ENCODE measurements around the gene GAL.

The GAL gene

DNA sequence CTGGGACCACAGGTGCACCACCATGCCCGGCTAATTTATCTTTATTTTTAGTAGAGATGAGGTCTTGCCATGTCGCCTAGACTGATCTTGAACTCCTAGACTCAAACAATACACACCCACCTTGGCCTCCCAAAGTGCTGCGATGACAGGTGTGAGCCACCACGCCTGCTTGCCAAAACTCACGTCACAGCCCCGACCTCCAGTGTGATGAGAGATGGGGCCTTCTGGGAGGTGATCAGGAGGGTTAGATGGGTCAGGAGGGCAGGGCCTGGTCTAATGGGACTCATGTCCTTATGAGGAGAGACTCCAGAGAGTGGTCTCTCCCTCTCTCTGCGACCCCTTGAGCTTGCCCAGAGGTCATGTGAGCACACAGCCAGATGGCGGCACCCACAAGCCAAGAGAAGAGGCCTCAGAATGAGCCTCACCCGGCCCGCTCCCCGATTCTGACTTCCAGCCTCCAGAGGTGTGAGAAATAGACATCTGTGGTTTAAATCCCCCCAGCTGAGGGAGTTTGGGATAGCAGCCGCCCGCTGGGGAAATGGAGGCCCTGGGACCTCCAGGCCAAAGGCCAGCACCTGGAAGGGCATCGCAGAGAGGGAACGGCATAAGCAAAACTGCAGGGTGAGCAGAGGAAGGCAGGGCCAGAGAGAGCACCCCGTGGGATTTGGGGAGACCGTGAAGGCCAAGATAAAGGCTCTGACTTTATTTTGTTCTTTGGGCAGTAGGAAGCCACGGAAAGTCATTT lies 24.1 kb upstream of the GAL start:
- H3K4me3 ChIP-seq (ENCODE audit: low read depth, low read length): no peak overlapping the region
- no peak overlapping the region for H3K9ac ChIP-seq (ENCODE audit: low read depth, low read length)
- no peaks in the 10 kb centered on the region for H3K27me3 ChIP-seq (ENCODE audit: control insufficient read depth, insufficient read depth, low read length)
- H3K4me1 ChIP-seq (ENCODE audit: control insufficient read depth, insufficient read depth, low read length): no peaks in the 10 kb centered on the region
- no peaks in the 10 kb centered on the region for H3K36me3 ChIP-seq (ENCODE audit: control insufficient read depth, insufficient read depth, low read length)
- H3K9me3 ChIP-seq (ENCODE audit: control insufficient read depth, insufficient read depth, low read length): no peaks in the 10 kb centered on the region

GRCh38 chr11:68661014-68661413 lies 23.3 kb upstream of the GAL start:
- Histone ChIP-seq H3K27me3 (ENCODE audit: control insufficient read depth, insufficient read depth, low read length) (no peaks in the 10 kb centered on the region), H3K9ac (ENCODE audit: low read depth, low read length) (no peak overlapping the region), H3K9me3 (ENCODE audit: control insufficient read depth, insufficient read depth, low read length) (no peaks in the 10 kb centered on the region), H3K36me3 (ENCODE audit: control insufficient read depth, insufficient read depth, low read length) (no peaks in the 10 kb centered on the region), H3K4me1 (ENCODE audit: control insufficient read depth, insufficient read depth, low read length) (no peaks in the 10 kb centered on the region), H3K4me3 (ENCODE audit: low read depth, low read length) (no peak overlapping the region)

GRCh38 chr11:68661697-68662603 lies 22.4 kb upstream of the GAL start:
- no peaks in the 10 kb centered on the region for H3K4me1 ChIP-seq (ENCODE audit: control insufficient read depth, insufficient read depth, low read length)
- H3K4me3 ChIP-seq (ENCODE audit: low read depth, low read length): no peak overlapping the region
- H3K36me3 ChIP-seq (ENCODE audit: control insufficient read depth, insufficient read depth, low read length): no peaks in the 10 kb centered on the region
- no peaks in the 10 kb centered on the region for H3K9me3 ChIP-seq (ENCODE audit: control insufficient read depth, insufficient read depth, low read length)
- no peaks in the 10 kb centered on the region for H3K27me3 ChIP-seq (ENCODE audit: control insufficient read depth, insufficient read depth, low read length)
- H3K9ac ChIP-seq (ENCODE audit: low read depth, low read length): no peak overlapping the region

- no peaks in the 10 kb centered on the region for H3K9me3 ChIP-seq (ENCODE audit: control insufficient read depth, insufficient read depth, low read length)
- no peaks in the 10 kb centered on the region for H3K36me3 ChIP-seq (ENCODE audit: control insufficient read depth, insufficient read depth, low read length)
- no peaks in the 10 kb centered on the region for H3K27me3 ChIP-seq (ENCODE audit: control insufficient read depth, insufficient read depth, low read length)
- no peak overlapping the region for H3K9ac ChIP-seq (ENCODE audit: low read depth, low read length)
- no peak overlapping the region for H3K4me3 ChIP-seq (ENCODE audit: low read depth, low read length)
- no peaks in the 10 kb centered on the region for H3K4me1 ChIP-seq (ENCODE audit: control insufficient read depth, insufficient read depth, low read length)
Measured at GRCh38 chr11:68663482-68664010, 20.8 kb upstream of the GAL start.

DNA sequence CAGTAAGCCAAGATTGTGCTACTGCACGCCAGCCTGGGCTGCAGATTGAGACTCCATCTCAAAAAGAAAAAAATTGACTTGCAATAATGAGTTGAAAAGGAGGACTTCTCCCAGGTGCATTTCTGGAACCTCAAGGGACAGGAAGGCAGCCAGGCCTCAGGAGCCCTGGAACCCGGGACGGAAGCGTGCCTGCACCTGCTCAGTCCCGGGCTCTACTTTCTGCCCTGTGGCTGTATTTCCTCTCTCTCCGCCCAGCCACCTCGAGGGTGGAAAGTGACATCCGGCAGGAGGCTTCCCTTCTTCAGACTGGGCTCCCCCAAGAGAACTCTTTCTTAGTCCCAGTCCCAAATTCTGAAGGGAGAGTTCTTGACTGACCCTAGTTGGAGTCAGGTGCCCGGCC lies 20.2 kb upstream of the GAL start:
- no peaks in the 10 kb centered on the region for H3K27me3 ChIP-seq (ENCODE audit: control insufficient read depth, insufficient read depth, low read length)
- H3K4me3 ChIP-seq (ENCODE audit: low read depth, low read length): no peak overlapping the region
- H3K4me1 ChIP-seq (ENCODE audit: control insufficient read depth, insufficient read depth, low read length): no peaks in the 10 kb centered on the region
- no peak overlapping the region for H3K9ac ChIP-seq (ENCODE audit: low read depth, low read length)
- H3K9me3 ChIP-seq (ENCODE audit: control insufficient read depth, insufficient read depth, low read length): no peaks in the 10 kb centered on the region
- H3K36me3 ChIP-seq (ENCODE audit: control insufficient read depth, insufficient read depth, low read length): no peaks in the 10 kb centered on the region

- H3K4me3 ChIP-seq (ENCODE audit: low read depth, low read length): no peak overlapping the region
- H3K4me1 ChIP-seq (ENCODE audit: control insufficient read depth, insufficient read depth, low read length): no peaks in the 10 kb centered on the region
- no peak overlapping the region for H3K9ac ChIP-seq (ENCODE audit: low read depth, low read length)
- H3K9me3 ChIP-seq (ENCODE audit: control insufficient read depth, insufficient read depth, low read length): no peaks in the 10 kb centered on the region
- no peaks in the 10 kb centered on the region for H3K36me3 ChIP-seq (ENCODE audit: control insufficient read depth, insufficient read depth, low read length)
- H3K27me3 ChIP-seq (ENCODE audit: control insufficient read depth, insufficient read depth, low read length): no peaks in the 10 kb centered on the region
Measured at GRCh38 chr11:68664906-68665305, 19.4 kb upstream of the GAL start.

- no peak overlapping the region for H3K9ac ChIP-seq (ENCODE audit: low read depth, low read length)
- H3K4me1 ChIP-seq (ENCODE audit: control insufficient read depth, insufficient read depth, low read length): no peaks in the 10 kb centered on the region
- no peaks in the 10 kb centered on the region for H3K27me3 ChIP-seq (ENCODE audit: control insufficient read depth, insufficient read depth, low read length)
- H3K4me3 ChIP-seq (ENCODE audit: low read depth, low read length): no peak overlapping the region
- no peaks in the 10 kb centered on the region for H3K36me3 ChIP-seq (ENCODE audit: control insufficient read depth, insufficient read depth, low read length)
- no peaks in the 10 kb centered on the region for H3K9me3 ChIP-seq (ENCODE audit: control insufficient read depth, insufficient read depth, low read length)
Measured at GRCh38 chr11:68665436-68665835, 18.9 kb upstream of the GAL start.

GRCh38 chr11:68666849-68667248 lies 17.5 kb upstream of the GAL start:
- H3K9me3 ChIP-seq (ENCODE audit: control insufficient read depth, insufficient read depth, low read length): no peaks in the 10 kb centered on the region
- no peaks in the 10 kb centered on the region for H3K27me3 ChIP-seq (ENCODE audit: control insufficient read depth, insufficient read depth, low read length)
- H3K4me1 ChIP-seq (ENCODE audit: control insufficient read depth, insufficient read depth, low read length): no peaks in the 10 kb centered on the region
- H3K9ac ChIP-seq (ENCODE audit: low read depth, low read length): no peak overlapping the region
- H3K4me3 ChIP-seq (ENCODE audit: low read depth, low read length): no peak overlapping the region
- no peaks in the 10 kb centered on the region for H3K36me3 ChIP-seq (ENCODE audit: control insufficient read depth, insufficient read depth, low read length)

GRCh38 chr11:68667511-68668500 lies 16.5 kb upstream of the GAL start:
- Histone ChIP-seq H3K36me3 (ENCODE audit: control insufficient read depth, insufficient read depth, low read length) (no peaks in the 10 kb centered on the region), H3K27me3 (ENCODE audit: control insufficient read depth, insufficient read depth, low read length) (no peaks in the 10 kb centered on the region), H3K9me3 (ENCODE audit: control insufficient read depth, insufficient read depth, low read length) (no peaks in the 10 kb centered on the region), H3K4me1 (ENCODE audit: control insufficient read depth, insufficient read depth, low read length) (no peaks in the 10 kb centered on the region), H3K9ac (ENCODE audit: low read depth, low read length) (no peak overlapping the region), H3K4me3 (ENCODE audit: low read depth, low read length) (no peak overlapping the region)

- no peak overlapping the region for H3K4me3 ChIP-seq (ENCODE audit: low read depth, low read length)
- H3K36me3 ChIP-seq (ENCODE audit: control insufficient read depth, insufficient read depth, low read length): no peaks in the 10 kb centered on the region
- no peaks in the 10 kb centered on the region for H3K9me3 ChIP-seq (ENCODE audit: control insufficient read depth, insufficient read depth, low read length)
- no peaks in the 10 kb centered on the region for H3K27me3 ChIP-seq (ENCODE audit: control insufficient read depth, insufficient read depth, low read length)
- H3K9ac ChIP-seq (ENCODE audit: low read depth, low read length): no peak overlapping the region
- no peaks in the 10 kb centered on the region for H3K4me1 ChIP-seq (ENCODE audit: control insufficient read depth, insufficient read depth, low read length)
Measured at GRCh38 chr11:68669301-68670090, 14.8 kb upstream of the GAL start.
